ENCODE measurements around the gene TEX26. TPM values are rescaled to one million over a fixed set of nuclear protein-coding genes. Genes with fewer than 3 reads are reported as not detected.

Gene TEX26
- total RNA-seq, 1 donor from 2014 or later: not detected

- no peak for DNase-seq (ENCODE audit: low spot score, unreplicated experiment)
Measured at GRCh38 chr13:30910676-30911075, 21.8 kb upstream of the TEX26 start.

GRCh38 chr13:30915691-30916541 lies 16.5 kb upstream of the TEX26 start:
- H3K27ac Mint-ChIP-seq: no peak overlapping the region
- no peaks in the 10 kb centered on the region for H3K36me3 Mint-ChIP-seq (ENCODE audit: insufficient read depth)
- TF ChIP-seq CTCF (IDR thresholded peaks at IDR 0.05; ENCODE audit: unreplicated experiment): no peak
- no peak overlapping the region for H3K4me3 Mint-ChIP-seq (ENCODE audit: low read depth)
- peaks cover 48% of the 10 kb centered on the region for H3K27me3 Mint-ChIP-seq
- DNase-seq (ENCODE audit: low spot score, unreplicated experiment): no peak
- H3K4me1 Mint-ChIP-seq (ENCODE audit: low read depth): no peaks in the 10 kb centered on the region
- H3K9me3 Mint-ChIP-seq (ENCODE audit: low read depth): no peaks in the 10 kb centered on the region

More at GRCh38 chr13:30910676-30911075, 21.8 kb upstream of the TEX26 start:
- Mint-ChIP-seq H3K27ac (no peak overlapping the region), H3K27me3 (peaks cover 54% of the 10 kb centered on the region), H3K4me3 (ENCODE audit: low read depth) (no peak overlapping the region), H3K4me1 (ENCODE audit: low read depth) (peaks cover 8% of the 10 kb centered on the region), H3K36me3 (ENCODE audit: insufficient read depth) (no peaks in the 10 kb centered on the region), H3K9me3 (ENCODE audit: low read depth) (no peaks in the 10 kb centered on the region)
- TF ChIP-seq CTCF (IDR thresholded peaks at IDR 0.05; ENCODE audit: unreplicated experiment): no peak

- Mint-ChIP-seq H3K4me3 (ENCODE audit: low read depth) (no peak overlapping the region), H3K9me3 (ENCODE audit: low read depth) (no peaks in the 10 kb centered on the region), H3K27me3 (peaks cover 45% of the 10 kb centered on the region), H3K4me1 (ENCODE audit: low read depth) (no peaks in the 10 kb centered on the region), H3K36me3 (ENCODE audit: insufficient read depth) (no peaks in the 10 kb centered on the region), H3K27ac (no peak overlapping the region)
- TF ChIP-seq CTCF (IDR thresholded peaks at IDR 0.05; ENCODE audit: unreplicated experiment): no peak
- no peak for DNase-seq (ENCODE audit: low spot score, unreplicated experiment)
Measured at GRCh38 chr13:30916991-30917390, 15.5 kb upstream of the TEX26 start.

GRCh38 chr13:30918662-30919405 lies 13.6 kb upstream of the TEX26 start:
- no peaks in the 10 kb centered on the region for H3K4me1 Mint-ChIP-seq (ENCODE audit: low read depth)
- no peak for TF ChIP-seq CTCF (IDR thresholded peaks at IDR 0.05; ENCODE audit: unreplicated experiment)
- H3K36me3 Mint-ChIP-seq (ENCODE audit: insufficient read depth): no peaks in the 10 kb centered on the region
- H3K27ac Mint-ChIP-seq: no peak overlapping the region
- no peaks in the 10 kb centered on the region for H3K9me3 Mint-ChIP-seq (ENCODE audit: low read depth)
- DNase-seq (ENCODE audit: low spot score, unreplicated experiment): no peak
- H3K27me3 Mint-ChIP-seq: peaks cover 48% of the 10 kb centered on the region
- H3K4me3 Mint-ChIP-seq (ENCODE audit: low read depth): no peak overlapping the region

GRCh38 chr13:30920162-30920909 lies 12.1 kb upstream of the TEX26 start:
- no peak for TF ChIP-seq CTCF (IDR thresholded peaks at IDR 0.05; ENCODE audit: unreplicated experiment)
- H3K9me3 Mint-ChIP-seq (ENCODE audit: low read depth): no peaks in the 10 kb centered on the region
- no peak overlapping the region for H3K27ac Mint-ChIP-seq

More at GRCh38 chr13:30920162-30920909, 12.1 kb upstream of the TEX26 start:
- Mint-ChIP-seq H3K4me1 (ENCODE audit: low read depth) (no peaks in the 10 kb centered on the region), H3K36me3 (ENCODE audit: insufficient read depth) (no peaks in the 10 kb centered on the region), H3K4me3 (ENCODE audit: low read depth) (no peak overlapping the region), H3K27me3 (peaks cover 39% of the 10 kb centered on the region)
- no peak for DNase-seq (ENCODE audit: low spot score, unreplicated experiment)

Measured in progenitor cell of endocrine pancreas (in vitro differentiated cells).